Fibroblast of villous mesenchyme (primary cell): ENCODE data around the gene GIN1. TPM values are rescaled to one million over a fixed set of nuclear protein-coding genes. Genes with fewer than 3 reads are reported as not detected.
"Not testable (repeated sequence)": the region's sequence is repeated elsewhere in the genome, so short reads cannot be mapped to it uniquely, and the experiment has no call there.

ENCODE experiments used
- DNase-seq: peaks from one replicate; pipeline ENCODE4 v3.0.0-alpha.2; 2010; ENCODE audit warnings: low read depth
- H3K4me3 ChIP-seq: 2 replicates; pipeline ENCODE4 v1.5.1; 2011; ENCODE audit warnings: low read depth, mild to moderate bottlenecking, low read length
- total RNA-seq: library from RNA; depleted of rRNA; stranded (reverse); fragments of >200 nt; gene quantifications from 2 replicates; pipeline ENCODE4 v1.2.3, GENCODE V29; 2012
- TF ChIP-seq, protein P1 (sequence below): IDR thresholded peaks from 2 replicates; pipeline ENCODE4 v1.5.1; 2012; ENCODE audit warnings: low read depth, mild to moderate bottlenecking, low read length; ENCODE audit not compliant: insufficient read depth

The GIN1 gene, protein sequence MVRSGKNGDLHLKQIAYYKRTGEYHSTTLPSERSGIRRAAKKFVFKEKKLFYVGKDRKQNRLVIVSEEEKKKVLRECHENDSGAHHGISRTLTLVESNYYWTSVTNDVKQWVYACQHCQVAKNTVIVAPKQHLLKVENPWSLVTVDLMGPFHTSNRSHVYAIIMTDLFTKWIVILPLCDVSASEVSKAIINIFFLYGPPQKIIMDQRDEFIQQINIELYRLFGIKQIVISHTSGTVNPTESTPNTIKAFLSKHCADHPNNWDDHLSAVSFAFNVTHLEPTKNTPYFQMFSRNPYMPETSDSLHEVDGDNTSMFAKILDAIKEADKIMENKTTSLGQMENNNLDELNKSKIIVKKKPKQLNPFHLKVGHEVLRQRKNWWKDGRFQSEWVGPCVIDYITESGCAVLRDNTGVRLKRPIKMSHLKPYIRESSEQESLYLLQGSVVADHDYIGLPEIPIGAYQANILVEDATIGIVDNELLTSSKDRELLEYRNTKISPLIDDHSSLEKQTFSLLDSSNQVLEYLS
- total RNA-seq = 4.2 and 7.8 TPM in 2 replicates

- DNase-seq = peak; percentile 99
- TF ChIP-seq, protein P1, sequence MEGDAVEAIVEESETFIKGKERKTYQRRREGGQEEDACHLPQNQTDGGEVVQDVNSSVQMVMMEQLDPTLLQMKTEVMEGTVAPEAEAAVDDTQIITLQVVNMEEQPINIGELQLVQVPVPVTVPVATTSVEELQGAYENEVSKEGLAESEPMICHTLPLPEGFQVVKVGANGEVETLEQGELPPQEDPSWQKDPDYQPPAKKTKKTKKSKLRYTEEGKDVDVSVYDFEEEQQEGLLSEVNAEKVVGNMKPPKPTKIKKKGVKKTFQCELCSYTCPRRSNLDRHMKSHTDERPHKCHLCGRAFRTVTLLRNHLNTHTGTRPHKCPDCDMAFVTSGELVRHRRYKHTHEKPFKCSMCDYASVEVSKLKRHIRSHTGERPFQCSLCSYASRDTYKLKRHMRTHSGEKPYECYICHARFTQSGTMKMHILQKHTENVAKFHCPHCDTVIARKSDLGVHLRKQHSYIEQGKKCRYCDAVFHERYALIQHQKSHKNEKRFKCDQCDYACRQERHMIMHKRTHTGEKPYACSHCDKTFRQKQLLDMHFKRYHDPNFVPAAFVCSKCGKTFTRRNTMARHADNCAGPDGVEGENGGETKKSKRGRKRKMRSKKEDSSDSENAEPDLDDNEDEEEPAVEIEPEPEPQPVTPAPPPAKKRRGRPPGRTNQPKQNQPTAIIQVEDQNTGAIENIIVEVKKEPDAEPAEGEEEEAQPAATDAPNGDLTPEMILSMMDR = no peak
- H3K4me3 ChIP-seq = peak within 1 kb of the TSS; percentile 93
These were observed at the start of gene GIN1, which contains the start of gene PPIP5K2 for GRCh38 chr5:103119765-103120606. Gene GIN1 (minus strand): TSS chr5:103120138. CDS start chr5:103108707, 11,431 bp downstream. Gene PPIP5K2 (plus strand): TSS chr5:103120301. CDS start chr5:103129590, 9,289 bp downstream.

GRCh38 chr5:103166706-103167105 is 46.8 kb upstream of the GIN1 start:
- H3K4me3 ChIP-seq = no peak overlapping the region
- TF ChIP-seq, protein P1 = no peak
- DNase-seq = no peak

GRCh38 chr5:103151156-103151555 is 31.2 kb upstream of the GIN1 start:
- H3K4me3 ChIP-seq = no peak overlapping the region
- no peak for DNase-seq
- TF ChIP-seq, protein P1 = no peak

- TF ChIP-seq, protein P1 = no peak
- DNase-seq = no peak
- no peak overlapping the region for H3K4me3 ChIP-seq
These were observed 28.3 kb upstream of the GIN1 start for GRCh38 chr5:103148213-103148612.

DNA sequence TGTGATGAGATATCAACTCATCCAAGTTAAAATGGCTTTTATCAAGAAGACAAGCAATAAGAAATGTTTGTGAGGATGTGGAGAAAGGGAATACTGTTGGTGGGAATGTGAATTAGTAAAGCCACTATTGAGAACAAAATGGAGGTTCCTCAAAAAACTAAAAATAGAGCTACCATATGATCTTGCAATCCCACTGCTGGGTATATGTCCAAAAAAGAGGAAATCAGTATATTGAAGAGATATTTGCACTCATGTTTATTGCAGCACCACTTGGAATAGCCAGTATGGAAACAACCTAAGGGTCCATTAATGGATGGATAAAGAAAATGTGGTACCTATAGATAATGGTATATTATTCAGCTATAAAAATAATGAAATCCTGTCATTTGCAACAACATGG is 25.3 kb upstream of the GIN1 start:
- DNase-seq = no peak
- TF ChIP-seq, protein P1 = no peak
- no peak overlapping the region for H3K4me3 ChIP-seq

DNA sequence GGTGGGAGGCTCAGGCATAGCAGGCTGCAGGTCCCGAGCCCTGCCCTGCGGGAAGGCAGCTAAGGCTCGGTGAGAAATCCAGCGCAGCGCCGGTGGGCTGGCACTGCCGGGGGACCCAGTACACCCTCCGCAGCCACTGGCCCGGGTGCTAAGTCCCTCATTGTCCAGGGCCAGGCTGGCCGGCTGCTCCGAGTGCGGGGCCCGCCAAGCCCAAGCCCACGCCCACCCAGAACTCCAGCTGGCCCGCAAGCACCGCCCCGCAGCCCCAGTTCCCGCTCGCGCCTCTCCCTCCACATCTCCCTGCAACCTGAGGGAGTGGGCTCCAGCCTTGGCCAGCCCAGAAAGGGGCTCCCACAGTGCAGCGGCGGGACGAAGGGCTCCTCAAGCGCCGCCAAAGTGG is 22.2 kb upstream of the GIN1 start:
- not testable (repeated sequence) for DNase-seq, H3K4me3 ChIP-seq
